HG02763 (cell line): ENCODE results near the gene PLCB4.

Source experiments
- ATAC-seq: cut with Tn5 transposase; IDR thresholded peaks from one replicate; pipeline ENCODE4 v1.9.1; 2021; ENCODE audit warnings: mild to moderate bottlenecking, moderate library complexity; ENCODE audit not compliant: unreplicated experiment

PLCB4 gene

GRCh38 chr20:9059931-9060330 lies 9.0 kb upstream of the PLCB4 start:
- no peak for ATAC-seq

GRCh38 chr20:9061434-9061833 lies 7.5 kb upstream of the PLCB4 start:
- ATAC-seq: no peak

GRCh38 chr20:9062066-9062465 lies 6.8 kb upstream of the PLCB4 start:
- no peak for ATAC-seq

GRCh38 chr20:9066191-9066590 lies 2.7 kb upstream of the PLCB4 start:
- no peak for ATAC-seq

- no peak for ATAC-seq
Measured at GRCh38 chr20:9068233-9068801, 570 bp upstream of the PLCB4 start.

GRCh38 chr20:9070304-9070703 lies 1.4 kb downstream of the PLCB4 start:
- ATAC-seq: no peak

GRCh38 chr20:9071976-9072726 lies 3.3 kb downstream of the PLCB4 start:
- no peak for ATAC-seq

- ATAC-seq: no peak
Measured at GRCh38 chr20:9072861-9073500, 4.1 kb downstream of the PLCB4 start.

GRCh38 chr20:9075264-9076095 lies 6.6 kb downstream of the PLCB4 start:
- ATAC-seq: no peak

GRCh38 chr20:9076440-9076839 lies 7.6 kb downstream of the PLCB4 start:
- ATAC-seq: no peak

- ATAC-seq: no peak
Measured at GRCh38 chr20:9078826-9079731, 10.2 kb downstream of the PLCB4 start.

- no peak for ATAC-seq
Measured at GRCh38 chr20:9081423-9081966, 12.6 kb downstream of the PLCB4 start.

- ATAC-seq: no peak
Measured at GRCh38 chr20:9082741-9083140, 13.9 kb downstream of the PLCB4 start.

GRCh38 chr20:9087531-9088217 lies 18.8 kb downstream of the PLCB4 start:
- ATAC-seq: no peak

- no peak for ATAC-seq
Measured at GRCh38 chr20:9088556-9088955, 19.7 kb downstream of the PLCB4 start.

- no peak for ATAC-seq
Measured at GRCh38 chr20:9092113-9092512, 23.2 kb downstream of the PLCB4 start.

- no peak for ATAC-seq
Measured at GRCh38 chr20:9092655-9093054, 23.8 kb downstream of the PLCB4 start.

GRCh38 chr20:9093218-9093957 lies 24.5 kb downstream of the PLCB4 start:
- ATAC-seq: no peak

- no peak for ATAC-seq
Measured at GRCh38 chr20:9099372-9099771, 30.5 kb downstream of the PLCB4 start.
